HPDE6-E6E7 (cell line): Measurements from ENCODE around the gene CFLAR.
"Not testable (repeated sequence)": the region's sequence is repeated elsewhere in the genome, so short reads cannot be mapped to it uniquely, and the experiment has no call there.

Experiments used
- DNase-seq: peaks from one replicate; pipeline ENCODE4 v3.0.0; 2011; ENCODE audit warnings: missing footprints; ENCODE audit errors: extremely low spot score

Gene CFLAR

DNA sequence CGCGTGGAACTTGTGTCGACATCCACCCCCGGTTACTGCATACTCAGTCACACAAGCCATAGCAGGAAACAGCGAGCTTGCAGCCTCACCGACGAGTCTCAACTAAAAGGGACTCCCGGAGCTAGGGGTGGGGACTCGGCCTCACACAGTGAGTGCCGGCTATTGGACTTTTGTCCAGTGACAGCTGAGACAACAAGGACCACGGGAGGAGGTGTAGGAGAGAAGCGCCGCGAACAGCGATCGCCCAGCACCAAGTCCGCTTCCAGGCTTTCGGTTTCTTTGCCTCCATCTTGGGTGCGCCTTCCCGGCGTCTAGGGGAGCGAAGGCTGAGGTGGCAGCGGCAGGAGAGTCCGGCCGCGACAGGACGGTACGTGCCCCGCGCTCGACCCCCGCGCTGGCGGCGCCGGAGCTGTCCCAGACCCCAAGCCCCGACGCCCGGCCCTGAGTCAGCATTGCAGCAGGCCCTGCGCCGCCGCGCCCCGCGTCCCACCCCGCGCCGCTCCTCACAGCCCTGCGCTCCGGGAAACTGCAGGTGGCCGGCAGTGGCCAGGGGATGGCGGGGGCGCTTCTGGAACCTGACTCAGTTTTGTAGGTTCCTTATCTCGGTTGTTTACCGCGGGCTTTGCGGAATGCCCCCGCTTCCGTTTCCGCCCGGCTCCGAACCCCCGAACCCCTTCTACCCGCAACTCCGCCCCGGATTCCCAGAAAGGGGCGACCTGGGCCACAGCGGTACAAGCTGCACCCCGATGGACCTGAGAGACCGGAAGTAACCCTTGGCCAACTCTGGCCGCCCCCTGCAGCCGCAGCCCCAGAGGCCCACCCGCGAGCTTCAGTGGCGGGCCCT is at the start of gene CFLAR:
TSS of gene CFLAR (plus strand) at position 50 of the 844 bp plus-strand sequence. CDS start 13,702 bp downstream, outside the sequence.
- DNase-seq = no peak

DNA sequence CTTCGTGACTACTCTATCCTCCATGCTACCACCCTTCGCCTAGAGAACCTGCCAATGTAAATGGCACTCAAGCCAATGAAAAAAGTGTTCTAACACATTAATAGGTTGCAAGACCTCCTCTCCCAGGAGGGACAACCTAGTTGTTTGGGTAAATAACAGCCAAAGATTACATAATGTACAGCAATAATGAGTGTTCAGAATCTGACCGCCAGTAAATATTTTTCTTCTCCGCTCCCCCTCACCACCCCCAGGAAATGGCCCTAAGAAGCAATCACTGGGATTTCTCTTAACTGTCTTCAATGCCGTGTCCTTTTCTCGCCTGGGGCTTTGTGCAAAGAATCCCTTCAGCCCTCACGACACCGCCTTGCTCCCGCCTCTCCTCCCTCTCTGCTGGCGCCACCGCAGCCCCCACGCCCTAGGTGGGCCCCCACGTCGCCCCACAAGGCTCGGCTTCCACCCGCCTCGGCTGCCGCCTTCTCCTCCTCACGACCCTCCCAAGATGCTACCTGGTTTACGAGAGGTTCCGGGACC is 45.0 kb upstream of the CFLAR start:
- DNase-seq = no peak

GRCh38 chr2:201071479-201072200 is 44.3 kb upstream of the CFLAR start, which contains the start of the genes HYCC2 and NDUFB3:
TSS of gene HYCC2 (minus strand) at chr2:201071671. CDS start at chr2:201024009, 47,662 bp downstream.
TSS of gene NDUFB3 (plus strand) at chr2:201072001. CDS start at chr2:201078883, 6,882 bp downstream.
- peak; percentile 98 for DNase-seq

DNA sequence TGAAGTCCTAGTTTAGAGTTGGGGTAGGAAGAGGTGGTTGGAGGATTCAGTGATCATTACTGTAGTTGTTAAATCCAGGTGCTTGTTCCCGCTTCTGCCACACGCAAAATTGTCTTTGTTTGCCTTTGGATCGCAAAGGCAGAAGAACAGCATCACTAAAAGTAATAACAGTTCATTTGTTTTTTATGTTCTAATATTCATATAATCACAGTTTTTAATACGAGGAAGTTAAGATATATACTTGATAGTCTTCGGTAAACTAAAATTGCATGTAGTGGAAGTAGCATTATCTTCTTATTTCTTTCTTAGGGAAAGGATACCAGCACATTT is 43.8 kb upstream of the CFLAR start:
- no peak for DNase-seq

DNA sequence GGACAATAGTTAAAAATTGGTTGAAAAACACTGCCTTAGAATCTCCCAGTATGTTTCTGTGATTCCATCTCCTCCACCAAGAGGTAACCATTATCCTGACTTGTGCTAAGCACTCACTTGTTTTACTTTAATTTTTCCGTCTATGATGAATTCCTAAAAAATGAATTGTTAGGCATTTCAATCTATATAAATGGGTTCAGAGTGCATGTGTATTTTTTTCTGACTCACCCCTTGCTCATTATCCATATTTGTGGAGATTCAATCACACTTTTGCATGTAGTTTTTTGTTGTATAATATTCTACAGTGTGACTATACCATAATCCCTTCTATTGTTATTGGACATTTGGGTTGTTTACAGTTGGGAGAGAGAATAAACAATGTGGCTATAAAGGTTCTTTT is 42.9 kb upstream of the CFLAR start:
- DNase-seq = no peak

GRCh38 chr2:201074996-201075395 is 41.0 kb upstream of the CFLAR start:
- no peak for DNase-seq

DNA sequence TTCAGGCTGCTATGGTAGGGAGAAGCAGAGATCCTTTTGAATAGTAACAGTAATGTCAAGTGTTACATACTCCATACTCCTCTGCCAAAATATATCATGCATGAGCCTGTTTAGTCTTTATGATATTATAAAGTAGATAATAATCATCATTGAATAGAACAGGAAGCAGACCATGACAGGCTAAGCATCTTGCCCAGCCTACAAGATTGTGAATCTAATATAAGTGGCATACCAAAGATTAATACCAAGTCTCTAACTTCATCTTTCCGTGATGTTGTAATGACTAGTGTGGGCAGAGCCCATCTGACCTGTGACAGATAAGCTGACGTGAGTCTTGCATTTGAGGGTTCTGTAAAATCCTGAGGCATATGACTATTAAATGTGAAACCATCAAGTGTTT is 31.1 kb upstream of the CFLAR start:
- no peak for DNase-seq

GRCh38 chr2:201090574-201090973 is 25.4 kb upstream of the CFLAR start:
- DNase-seq = no peak

DNA sequence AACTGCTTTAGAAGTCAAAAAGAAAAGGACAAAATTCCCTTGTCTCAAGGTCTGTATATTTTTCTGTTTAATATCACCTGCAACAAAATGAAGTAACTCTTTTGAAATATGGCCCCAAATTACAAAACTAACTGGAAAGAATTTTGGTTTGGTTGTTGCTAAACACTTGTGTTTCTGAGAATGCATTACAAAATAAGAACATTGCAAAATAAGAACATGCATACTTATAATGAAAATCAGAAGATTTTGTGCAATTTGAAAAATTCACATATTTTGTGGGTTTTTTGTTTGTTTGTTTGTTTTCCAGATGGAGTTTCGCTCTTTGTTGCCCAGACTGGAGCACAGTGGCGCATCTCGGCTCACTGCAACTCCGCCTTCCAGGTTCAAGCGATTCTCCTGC is 22.4 kb upstream of the CFLAR start:
- no peak for DNase-seq

- no peak for DNase-seq
These were observed 15.5 kb upstream of the CFLAR start for GRCh38 chr2:201100497-201100896.

- DNase-seq = no peak
These were observed 10.2 kb upstream of the CFLAR start for GRCh38 chr2:201105759-201106158.

- no peak for DNase-seq
These were observed 8.3 kb upstream of the CFLAR start for GRCh38 chr2:201107624-201108023.

- DNase-seq = no peak
These were observed 7.6 kb upstream of the CFLAR start for GRCh38 chr2:201108341-201108740.

GRCh38 chr2:201109186-201109585 is 6.8 kb upstream of the CFLAR start:
- no peak for DNase-seq

- no peak for DNase-seq
These were observed 5.3 kb upstream of the CFLAR start for GRCh38 chr2:201110615-201111014.

DNA sequence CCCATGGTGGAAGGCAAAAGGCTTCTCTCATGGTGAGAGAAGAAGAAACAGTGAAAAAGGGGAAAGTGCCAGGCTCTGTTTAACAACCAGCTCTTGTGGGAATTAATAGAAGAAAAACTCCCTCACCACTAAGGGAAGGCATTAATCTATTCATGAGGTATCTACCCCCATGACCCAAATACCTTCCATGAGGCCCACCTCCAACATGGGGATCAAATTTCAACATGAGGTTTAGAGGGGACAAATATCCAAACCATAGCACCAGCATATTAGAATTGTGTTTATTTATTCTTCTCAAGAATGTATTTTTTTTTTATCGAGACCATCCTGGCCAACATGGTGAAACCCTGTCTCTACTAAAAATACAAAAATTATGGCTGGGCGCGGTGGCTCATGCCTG is 4.9 kb upstream of the CFLAR start:
- no peak for DNase-seq

DNA sequence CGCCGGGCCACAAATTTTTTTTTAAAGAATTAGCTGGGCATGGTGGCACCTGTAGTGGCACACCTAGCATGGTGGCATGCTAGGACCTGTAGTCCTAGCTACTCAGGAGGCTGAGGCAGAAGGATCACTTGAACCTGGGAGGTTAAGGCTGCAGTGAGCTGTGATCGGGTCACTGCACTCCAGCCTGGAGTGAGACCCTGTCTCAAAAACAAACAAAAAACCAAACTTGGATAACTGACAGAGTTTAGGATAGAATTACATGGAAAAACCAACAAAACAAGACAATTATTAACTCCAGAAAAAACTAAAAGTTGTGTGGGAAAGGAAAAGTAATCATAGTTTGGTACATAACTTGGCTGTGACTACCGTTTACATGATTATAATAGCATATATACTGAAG is 1.6 kb upstream of the CFLAR start:
- no peak for DNase-seq

DNA sequence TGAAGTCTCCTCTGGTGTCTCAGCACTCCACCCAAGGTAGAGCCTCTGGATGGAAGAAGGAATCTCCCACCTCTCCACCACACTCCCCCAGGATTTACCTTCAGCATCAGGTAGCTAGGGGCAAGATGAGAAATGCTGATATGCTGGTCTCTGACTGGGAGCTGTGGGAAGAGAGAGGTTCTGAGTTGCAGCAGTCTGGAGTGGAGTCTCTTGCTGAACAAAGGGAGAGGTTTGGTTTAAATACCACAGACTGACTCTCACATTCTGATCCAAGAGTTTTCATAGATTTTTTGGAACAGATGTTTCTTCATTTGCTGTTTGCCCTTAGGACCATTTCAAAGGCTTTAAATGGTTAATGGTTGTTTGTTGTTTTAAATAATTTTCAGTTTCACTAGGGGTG is 1.1 kb upstream of the CFLAR start:
- no peak for DNase-seq

DNA sequence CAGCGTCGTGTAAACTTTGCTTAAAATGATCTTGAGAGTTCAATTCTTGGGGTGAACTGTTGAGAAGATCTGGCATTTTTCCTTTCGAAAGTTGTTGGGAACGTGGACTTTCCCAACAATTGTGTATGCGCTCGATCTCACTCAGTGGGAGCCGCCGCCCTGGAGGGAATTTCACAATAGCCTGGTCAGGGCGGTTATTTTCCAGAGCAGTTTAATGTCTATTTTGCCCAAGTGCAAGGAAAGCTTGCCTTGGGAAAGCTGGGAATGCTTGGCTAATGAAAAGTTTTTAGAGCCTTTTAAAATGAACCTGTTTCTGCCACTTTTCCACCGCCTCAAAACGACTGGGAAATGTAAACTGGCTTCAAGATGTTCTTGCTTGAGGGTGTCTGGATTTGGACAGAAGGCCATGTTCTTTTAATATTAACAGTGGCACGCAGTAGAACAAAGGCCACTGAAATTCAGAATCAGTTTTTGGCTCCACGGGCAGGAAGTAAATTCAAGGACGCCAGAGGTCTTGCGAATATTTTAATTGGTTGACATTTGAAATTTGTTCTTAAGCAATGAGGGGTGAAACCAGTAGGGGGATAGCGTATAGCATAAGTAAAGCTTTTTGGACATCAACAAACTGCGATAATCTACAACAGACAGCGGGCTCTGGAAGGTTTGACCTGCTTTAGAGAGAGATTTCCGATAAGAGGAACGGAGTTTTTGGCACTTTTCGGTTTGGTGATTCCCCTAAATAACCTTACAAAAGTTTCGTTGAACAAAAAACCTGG is 1.2 kb downstream of the CFLAR start:
- no peak for DNase-seq

GRCh38 chr2:201117735-201118094 is 1.8 kb downstream of the CFLAR start:
- DNase-seq = not testable (repeated sequence)

DNA sequence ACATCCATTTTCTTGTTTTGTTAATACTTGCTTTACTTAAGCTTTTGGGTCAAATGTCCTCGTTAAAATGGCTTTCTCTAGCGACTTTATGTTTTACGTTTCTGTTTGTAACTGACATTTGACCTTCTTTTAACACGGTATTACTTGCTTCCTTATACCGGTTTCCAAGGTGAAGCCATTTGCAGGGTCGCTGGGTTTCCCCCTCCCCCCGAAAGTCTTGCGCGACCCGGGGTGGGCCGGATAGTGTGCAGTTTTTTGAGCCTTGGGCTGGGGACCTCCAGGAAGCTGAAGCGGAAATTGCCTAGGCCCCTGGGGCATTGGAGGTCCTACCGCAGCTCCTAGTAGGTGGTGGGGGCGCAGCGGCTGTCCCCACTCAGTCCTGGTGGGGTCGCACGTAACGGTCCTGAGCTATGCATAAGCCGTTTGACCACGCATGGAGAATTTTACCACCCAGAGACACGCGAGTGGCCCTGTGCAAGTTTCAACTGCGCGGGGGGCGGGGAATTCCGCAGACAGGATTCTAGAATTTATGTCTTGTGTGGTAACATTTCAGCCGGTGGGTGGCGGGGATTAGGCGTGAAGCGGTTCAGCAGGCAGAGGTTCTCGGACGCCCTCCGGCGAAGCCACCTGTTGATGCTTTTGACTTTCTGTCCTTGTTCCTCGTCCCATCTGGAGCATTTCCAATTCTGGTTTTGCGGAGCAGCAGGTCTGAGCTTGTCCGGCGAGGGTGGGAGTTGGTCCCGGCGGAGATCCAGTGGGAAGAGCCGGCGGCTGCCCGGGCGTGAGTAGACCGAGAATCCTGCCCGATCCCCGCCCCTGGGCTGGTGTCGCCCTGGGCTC is 2.4 kb downstream of the CFLAR start:
- DNase-seq = no peak
